AG04449 (cell line): ENCODE data around the gene PCNX4.
A peak's percentile ranks its signal among the peaks of the same experiment; 100 is the strongest.

Source experiments
- CTCF ChIA-PET: fragments of 350-600 bp; formaldehyde crosslinking; extraction: SDS; loops from one replicate; lab custom pipeline; 2021; ENCODE audit warnings: antibody characterized with exemption; lab: Yijun Ruan, JAX
- POLR2A ChIA-PET: fragments of 400-600, 350-600 bp; formaldehyde crosslinking; extraction: SDS; loops from one replicate; lab custom pipeline; 2020; ENCODE audit warnings: antibody characterized with exemption, inconsistent platforms; lab: Yijun Ruan, JAX
- DNase-seq: peaks from one replicate; pipeline ENCODE4 v3.0.0-alpha.2; 2010; ENCODE audit warnings: low read depth, low spot score
- H3K4me3 ChIP-seq: 2 replicates; pipeline ENCODE4 v1.5.1; 2011; ENCODE audit warnings: low read depth, mild to moderate bottlenecking, control low read depth, low read length
- CTCF ChIP-seq: IDR thresholded peaks from one replicate; pipeline ENCODE4 v1.5.1; 2011; ENCODE audit warnings: mild to moderate bottlenecking, moderate library complexity, low read length, control low read depth, inconsistent platforms; ENCODE audit not compliant: insufficient read depth; ENCODE audit errors: missing control alignments

The PCNX4 gene

DNA sequence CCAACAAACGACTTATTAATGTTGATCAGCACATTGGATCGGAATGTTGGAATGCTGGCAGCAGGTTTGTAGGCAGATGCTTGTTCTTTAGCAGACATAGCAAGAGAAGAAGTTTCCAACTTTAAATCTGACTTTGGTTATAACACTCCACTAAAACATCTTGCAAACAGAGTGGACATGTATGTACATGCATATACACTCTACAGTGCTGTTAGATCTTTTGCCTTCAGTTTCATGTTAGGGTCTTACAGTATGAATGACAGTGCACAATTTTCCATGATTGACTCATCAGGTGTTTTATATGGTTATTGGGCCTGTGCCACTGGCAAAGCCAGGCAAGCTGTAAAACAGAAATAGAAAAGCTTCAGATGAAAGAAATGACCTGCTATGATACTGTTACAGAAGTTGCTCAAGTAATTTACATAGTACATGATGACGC, 87.7 kb downstream of the PCNX4 start:
- no peak for DNase-seq
- no peak overlapping the region for H3K4me3 ChIP-seq
- POLR2A ChIA-PET: no interaction called here
- CTCF ChIA-PET: interaction anchor here (1.0 to 13.8 kb wide), 5 partner anchors 19 to 215 kb away, joined by 3 to 295 read pairs (median 7); no protein-coding TSS in a partner anchor
- TF ChIP-seq CTCF: no peak

DNA sequence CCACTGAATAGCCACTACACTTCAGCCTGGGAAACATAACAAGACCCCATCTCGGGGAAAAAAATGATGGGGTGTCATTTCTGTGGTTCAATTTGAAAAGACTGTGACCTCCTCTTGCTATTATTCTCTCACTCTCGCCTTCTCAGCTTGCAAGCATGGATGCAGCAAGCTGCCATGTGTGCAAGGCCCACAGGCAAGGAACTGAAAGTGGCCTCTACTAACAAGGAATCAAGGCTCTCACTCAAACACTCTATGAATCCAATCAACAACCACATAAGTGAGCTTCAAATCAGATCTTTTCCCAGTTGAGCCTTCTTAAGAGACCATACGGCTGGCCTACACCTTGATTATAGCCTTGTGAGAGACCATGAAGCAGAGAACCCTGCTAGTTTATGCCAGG, 91.4 kb downstream of the PCNX4 start:
- TF ChIP-seq CTCF: no peak
- DNase-seq: no peak
- H3K4me3 ChIP-seq: no peak overlapping the region
- POLR2A ChIA-PET: interaction anchor here (0.5 kb wide), 1 partner anchor 1098 kb away, joined by 3 read pairs; the partner anchor contains the start of gene TMEM30B
- CTCF ChIA-PET: interaction anchor here (0.8 to 13.8 kb wide), 16 partner anchors 12 to 677 kb away, joined by 3 to 295 read pairs (median 4); partner anchors contain the start of genes CCDC175, DHRS7 and PCNX4

GRCh38 chr14:60183741-60184140, 92.0 kb downstream of the PCNX4 start:
- CTCF ChIA-PET: interaction anchor here (0.7 to 13.8 kb wide), 26 partner anchors 9 to 677 kb away, joined by 3 to 295 read pairs (median 4); partner anchors contain the start of genes CCDC175, DHRS7 and PCNX4
- TF ChIP-seq CTCF: no peak
- peak overlapping the region; percentile 44 for H3K4me3 ChIP-seq
- POLR2A ChIA-PET: interaction anchor here (0.5 to 0.6 kb wide), 2 partner anchors 339 to 1097 kb away, joined by 3 read pairs; partner anchors contain the start of gene TMEM30B
- no peak for DNase-seq

DNA sequence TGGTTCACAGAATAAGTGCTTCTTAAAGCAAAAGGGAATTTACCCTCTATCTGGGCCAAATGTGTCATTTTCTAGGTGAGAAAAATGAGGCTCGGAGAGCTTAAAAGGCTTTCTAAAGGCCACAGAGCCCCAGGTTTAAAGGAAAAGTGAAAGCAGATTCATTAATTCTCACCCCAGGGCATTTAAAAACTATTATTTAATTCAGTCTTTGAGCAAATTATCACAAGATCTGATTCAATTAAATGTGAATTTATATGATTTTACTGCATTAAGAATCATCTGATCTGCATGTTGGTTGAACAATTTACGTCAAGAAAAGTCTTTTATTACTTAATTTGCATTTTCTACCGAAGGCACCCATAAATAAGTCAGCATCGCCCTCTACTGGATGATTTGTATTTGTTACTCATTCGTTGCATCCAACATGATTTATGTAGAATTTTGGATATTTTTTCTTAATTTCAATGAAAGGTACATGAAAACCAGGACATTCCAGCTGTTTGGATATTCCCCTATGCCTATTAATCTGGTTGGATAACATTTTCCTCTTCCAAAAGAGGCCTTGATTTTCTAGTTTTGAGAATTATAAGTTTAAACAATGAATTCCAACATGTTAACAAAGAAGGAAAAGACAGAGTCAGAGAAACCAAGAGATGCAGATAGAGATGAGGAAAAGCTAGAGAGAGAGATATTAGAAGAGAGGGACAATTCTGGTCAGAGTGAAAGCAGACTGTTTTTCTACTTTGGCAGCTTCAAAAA, 92.6 kb downstream of the PCNX4 start:
- peak; percentile 46 for TF ChIP-seq CTCF
- POLR2A ChIA-PET: interaction anchor here (0.6 kb wide), 1 partner anchor 340 kb away, joined by 3 read pairs; no protein-coding TSS in a partner anchor

GRCh38 chr14:60184905-60185555, 93.3 kb downstream of the PCNX4 start:
- ChIA-PET CTCF (interaction anchor here (0.6 to 13.8 kb wide), 25 partner anchors 10 to 1100 kb away, joined by 3 to 295 read pairs (median 4); partner anchors contain the start of genes DHRS7 and PCNX4), POLR2A (no interaction called here)

More for the DNA sequence above, 92.6 kb downstream of the PCNX4 start:
- CTCF ChIA-PET: interaction anchor here (0.6 to 13.8 kb wide), 31 partner anchors 9 to 1100 kb away, joined by 3 to 295 read pairs (median 3); partner anchors contain the start of genes DHRS7 and PCNX4
- no peak for DNase-seq
- H3K4me3 ChIP-seq: peak overlapping the region; percentile 44

More at GRCh38 chr14:60184905-60185555, 93.3 kb downstream of the PCNX4 start:
- TF ChIP-seq CTCF: no peak
- H3K4me3 ChIP-seq: no peak overlapping the region
- no peak for DNase-seq
